H9 (cell line): ENCODE measurements around the gene TSPO2. TPM values are rescaled to one million over a fixed set of nuclear protein-coding genes. Genes with fewer than 3 reads are reported as not detected.
"Not testable (repeated sequence)": the region's sequence is repeated elsewhere in the genome, so short reads cannot be mapped to it uniquely, and the experiment has no call there.

Source experiments
- DNase-seq: peaks from one replicate; pipeline ENCODE4 v3.0.0-alpha.2; 2017
- H2AFZ ChIP-seq: one replicate; pipeline ENCODE4 v1.6.1; 2013; ENCODE audit warnings: mild to moderate bottlenecking, low read length, control low read depth, moderate library complexity
- H2AK5ac ChIP-seq: 2 replicates; pipeline ENCODE4 v1.6.1; 2013; ENCODE audit warnings: low read length, control low read depth, mixed read lengths; ENCODE audit not compliant: insufficient read length
- H2BK120ac ChIP-seq: one replicate; pipeline ENCODE4 v1.6.1; 2013; ENCODE audit warnings: low read depth, mild to moderate bottlenecking, low read length, control low read depth, inconsistent platforms; ENCODE audit not compliant: poor library complexity, severe bottlenecking
- H2BK12ac ChIP-seq: 2 replicates; pipeline ENCODE4 v1.6.1; 2013; ENCODE audit warnings: low read length, control low read depth, mixed read lengths, low read depth; ENCODE audit not compliant: insufficient read length
- H2BK15ac ChIP-seq: 2 replicates; pipeline ENCODE4 v1.6.1; 2013; ENCODE audit warnings: low read depth, low read length, control low read depth
- H2BK20ac ChIP-seq: one replicate; pipeline ENCODE4 v1.6.1; 2013; ENCODE audit warnings: low read depth, mild to moderate bottlenecking, low read length, control low read depth, inconsistent platforms; ENCODE audit not compliant: poor library complexity, severe bottlenecking
- H2BK5ac ChIP-seq: 2 replicates; pipeline ENCODE4 v1.6.1; 2013; ENCODE audit warnings: low read length, control low read depth, mixed read lengths; ENCODE audit not compliant: insufficient read length
- H3K14ac ChIP-seq: 2 replicates; pipeline ENCODE4 v1.6.1; 2013; ENCODE audit warnings: low read length, control low read depth; ENCODE audit not compliant: insufficient read depth
- H3K18ac ChIP-seq: 2 replicates; pipeline ENCODE4 v1.6.1; 2013; ENCODE audit warnings: low read depth, mild to moderate bottlenecking, mixed read lengths, low read length, control low read depth; ENCODE audit not compliant: insufficient read length
- H3K23ac ChIP-seq: 2 replicates; pipeline ENCODE4 v1.6.1; 2013; ENCODE audit warnings: low read length, control low read depth, mixed read lengths, low read depth; ENCODE audit not compliant: insufficient read length
- H3K23me2 ChIP-seq: 2 replicates; pipeline ENCODE4 v1.6.1; 2013; ENCODE audit warnings: low read depth, mild to moderate bottlenecking, mixed read lengths, low read length, control low read depth; ENCODE audit not compliant: insufficient read length, poor library complexity, severe bottlenecking
- H3K27ac ChIP-seq: 2 replicates; pipeline ENCODE4 v1.5.1; 2013; ENCODE audit warnings: low read length, control low read depth, mixed read lengths, low read depth; ENCODE audit not compliant: insufficient read length
- H3K27me3 ChIP-seq: 2 replicates; pipeline ENCODE4 v1.6.1; 2013; ENCODE audit warnings: low read length, control low read depth, inconsistent platforms; ENCODE audit not compliant: insufficient read depth
- H3K4ac ChIP-seq: 2 replicates; pipeline ENCODE4 v1.6.1; 2013; ENCODE audit warnings: low read depth, mild to moderate bottlenecking, control low read depth, inconsistent platforms, low read length, moderate library complexity
- H3K4me1 ChIP-seq: 2 replicates; pipeline ENCODE4 v1.6.1; 2013; ENCODE audit warnings: low read length, control low read depth, inconsistent platforms; ENCODE audit not compliant: insufficient read depth
- H3K4me2 ChIP-seq: 2 replicates; pipeline ENCODE4 v1.6.1; 2013; ENCODE audit warnings: low read length, control low read depth, mixed read lengths; ENCODE audit not compliant: insufficient read length, insufficient read depth
- H3K56ac ChIP-seq: 2 replicates; pipeline ENCODE4 v1.6.1; 2013; ENCODE audit warnings: low read depth, mild to moderate bottlenecking, mixed read lengths, low read length, control low read depth; ENCODE audit not compliant: insufficient read length
- H3K79me1 ChIP-seq: 2 replicates; pipeline ENCODE4 v1.6.1; 2013; ENCODE audit warnings: low read depth, mild to moderate bottlenecking, moderate library complexity, low read length, control low read depth, inconsistent platforms; ENCODE audit not compliant: insufficient read depth, poor library complexity, severe bottlenecking
- H3K79me2 ChIP-seq: 2 replicates; pipeline ENCODE4 v1.6.1; 2013; ENCODE audit warnings: low read length, control low read depth, inconsistent platforms; ENCODE audit not compliant: insufficient read depth
- H3K9ac ChIP-seq: 2 replicates; pipeline ENCODE4 v1.6.1; 2013; ENCODE audit warnings: low read length, control low read depth, mixed read lengths; ENCODE audit not compliant: insufficient read length; ENCODE audit errors: extremely low read depth
- H3K9me3 ChIP-seq: one replicate; pipeline ENCODE4 v1.6.1; 2013; ENCODE audit warnings: low read depth, low read length, inconsistent platforms; ENCODE audit not compliant: control insufficient read depth
- H3T11ph ChIP-seq: one replicate; pipeline ENCODE4 v1.6.1; 2013; ENCODE audit warnings: mild to moderate bottlenecking, low read length, control low read depth, inconsistent platforms
- H4K20me1 ChIP-seq: one replicate; pipeline ENCODE4 v1.6.1; 2013; ENCODE audit not compliant: control insufficient read depth, insufficient read length, insufficient read depth
- H4K5ac ChIP-seq: 2 replicates; pipeline ENCODE4 v1.6.1; 2013; ENCODE audit warnings: low read depth, mild to moderate bottlenecking, mixed read lengths, low read length, control low read depth; ENCODE audit not compliant: insufficient read length
- H4K8ac ChIP-seq: replicated peaks from 2 replicates; pipeline ENCODE4 v1.6.1; 2013; ENCODE audit warnings: low read length, control low read depth, mixed read lengths, low read depth; ENCODE audit not compliant: insufficient read length
- H4K91ac ChIP-seq: 2 replicates; pipeline ENCODE4 v1.6.1; 2013; ENCODE audit warnings: low read depth, mild to moderate bottlenecking, moderate library complexity, mixed read lengths, low read length, control low read depth; ENCODE audit not compliant: insufficient read length
- H3K27ac Mint-ChIP-seq, 3 experiments: 2 replicates in 2 of 3; 3 replicates in 1 of 3; pipeline ENCODE4 v1.8.0; 2020 to 2021; ENCODE audit warnings: mixed read lengths in 3 of 3, mild to moderate bottlenecking in 1 of 3, moderate library complexity in 1 of 3
- H3K27me3 Mint-ChIP-seq: 2 replicates; pipeline ENCODE4 v1.8.0; 2021; ENCODE audit warnings: low read depth, mild to moderate bottlenecking, moderate library complexity, mixed read lengths
- H3K36me3 Mint-ChIP-seq, 3 experiments: 2 replicates in 2 of 3; 3 replicates in 1 of 3; pipeline ENCODE4 v1.8.0; 2020 to 2021; ENCODE audit warnings: low read depth in 3 of 3, mixed read lengths in 3 of 3; ENCODE audit not compliant: insufficient read depth in 1 of 3
- H3K4me1 Mint-ChIP-seq, 2 experiments: 2 replicates each; pipeline ENCODE4 v1.8.0; 2020; ENCODE audit warnings: mixed read lengths in 2 of 2
- H3K4me3 Mint-ChIP-seq, 2 experiments: 2 replicates in 1 of 2; 3 replicates in 1 of 2; pipeline ENCODE4 v1.8.0; 2020 to 2021; ENCODE audit warnings: mild to moderate bottlenecking in 2 of 2, mixed read lengths in 2 of 2, moderate library complexity in 1 of 2
- H3K9me3 Mint-ChIP-seq, 2 experiments: 2 replicates in 1 of 2; 3 replicates in 1 of 2; pipeline ENCODE4 v1.8.0; 2020; ENCODE audit warnings: mild to moderate bottlenecking in 2 of 2, mixed read lengths in 2 of 2, moderate library complexity in 1 of 2
- WGBS: extraction: QIAGEN DNeasy Blood & Tissue Kit; methylation state at CpG from one replicate; pipeline ENCODE4 v1.1.7; 2013; ENCODE audit warnings: missing lambda C conversion rate, low lambda C conversion rate, mixed read lengths; ENCODE audit not compliant: insufficient read length; ENCODE audit errors: extremely low coverage; 5-methylcytosine and 5-hydroxymethylcytosine counted together
- total RNA-seq: library from RNA; stranded (reverse); gene quantifications from 2 replicates; pipeline ENCODE4 v1.2.1, GENCODE V29; 2021
- TF ChIP-seq, protein P1 (sequence below): fragments of 200-600 bp; sonication (generic); conservative IDR thresholded peaks from 3 replicates; pipeline ENCODE4 v1.8.0; 2021; ENCODE audit warnings: antibody characterized with exemption, mild to moderate bottlenecking

TSPO2 gene
- total RNA-seq, 1 experiment from 2014 or later, result not detected

DNA sequence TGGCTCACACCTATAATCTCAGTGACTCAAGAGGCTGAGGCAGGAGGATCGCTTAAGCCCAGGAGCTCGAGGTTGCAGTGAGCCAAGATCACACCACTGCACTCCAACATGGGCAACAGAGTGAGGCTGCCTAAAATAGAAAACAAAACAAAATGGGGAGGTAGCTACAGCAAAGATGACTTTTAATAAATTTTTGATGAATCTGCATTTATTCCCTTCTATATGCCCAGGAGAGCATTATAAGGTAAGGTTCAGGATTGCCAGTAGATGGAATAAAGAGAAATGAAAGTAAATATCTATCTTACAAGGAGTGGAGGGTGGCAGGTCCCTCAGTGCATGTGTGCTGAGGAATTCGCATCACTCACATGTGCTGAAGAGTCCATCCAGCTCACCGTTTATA is 27.5 kb upstream of the TSPO2 start:
- H3K79me1 ChIP-seq, result no peaks in the 10 kb centered on the region
- Mint-ChIP-seq H3K9me3 (no peaks in the 10 kb centered on the region; a peak in 1 of 5 replicates), H3K4me3 (no peak overlapping the region)

DNA sequence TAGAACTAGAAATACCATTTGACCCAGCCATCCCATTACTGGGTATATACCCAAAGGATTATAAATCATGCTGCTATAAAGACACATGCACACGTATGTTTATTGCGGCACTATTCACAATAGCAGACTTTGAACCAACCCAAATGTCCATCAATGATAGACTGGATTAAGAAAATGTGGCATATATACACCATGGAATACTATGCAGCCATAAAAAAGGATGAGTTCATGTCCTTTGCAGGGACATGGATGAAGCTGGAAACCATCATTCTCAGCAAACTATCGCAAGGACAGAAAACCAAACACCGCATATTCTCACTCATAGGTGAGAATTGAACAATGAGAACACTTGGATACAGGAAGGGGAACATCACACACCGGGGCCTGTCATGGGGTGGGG is 26.4 kb upstream of the TSPO2 start:
- H3K56ac ChIP-seq, H3K36me3 Mint-ChIP-seq, H3K4ac ChIP-seq, H4K8ac ChIP-seq, H4K5ac ChIP-seq, H3K14ac ChIP-seq, H2AFZ ChIP-seq, H3K27me3 ChIP-seq, H3K27ac ChIP-seq, H2AK5ac ChIP-seq, H3K23me2 ChIP-seq, H3K9me3 Mint-ChIP-seq, DNase-seq, H3K9me3 ChIP-seq, H4K20me1 ChIP-seq, H3K4me1 Mint-ChIP-seq, H3K23ac ChIP-seq, H2BK5ac ChIP-seq, H3K79me2 ChIP-seq, H3K4me2 ChIP-seq, H3K27me3 Mint-ChIP-seq, H3T11ph ChIP-seq, H2BK12ac ChIP-seq, H4K91ac ChIP-seq, H3K27ac Mint-ChIP-seq, H3K9ac ChIP-seq, H2BK20ac ChIP-seq, H3K18ac ChIP-seq, H2BK15ac ChIP-seq, H2BK120ac ChIP-seq, H3K79me1 ChIP-seq, H3K4me3 Mint-ChIP-seq, H3K4me1 ChIP-seq: not testable (repeated sequence)
- WGBS, result no CpG with 5 or more reads among the region's 5 CpGs

More for the DNA sequence above, 27.5 kb upstream of the TSPO2 start:
- Histone ChIP-seq H3K4ac (no peak overlapping the region), H3K27me3 (no peaks in the 10 kb centered on the region), H2BK120ac (no peak overlapping the region), H3K79me2 (no peaks in the 10 kb centered on the region), H4K8ac (no peak overlapping the region), H2BK15ac (no peak overlapping the region), H2BK20ac (no peak overlapping the region), H3K56ac (no peak overlapping the region), H3K18ac (no peak overlapping the region), H2AK5ac (no peak overlapping the region), H2BK5ac (no peak overlapping the region), H3K9ac (no peak overlapping the region), H2BK12ac (no peak overlapping the region), H3K14ac (no peak overlapping the region), H3K23me2 (no peaks in the 10 kb centered on the region), H4K5ac (no peak overlapping the region), H3T11ph (no peak overlapping the region), H3K4me1 (peaks cover 2% of the 10 kb centered on the region; the same call in 1 of the 2 replicates), H4K20me1 (no peaks in the 10 kb centered on the region), H4K91ac (no peak overlapping the region), H2AFZ (no peak overlapping the region), H3K4me2 (no peak overlapping the region), H3K23ac (no peak overlapping the region), H3K27ac (no peak overlapping the region), H3K9me3 (no peaks in the 10 kb centered on the region)
- Mint-ChIP-seq H3K36me3 (no peaks in the 10 kb centered on the region), H3K27me3 (no peaks in the 10 kb centered on the region; the same call in 1 of the 2 replicates), H3K4me1 (peaks cover 2 to 5% of the 10 kb centered on the region in 2 experiments; a peak in 3 of 4 replicates), H3K27ac (no peak overlapping the region)
- no CpG with 5 or more reads among the region's 4 CpGs for WGBS
- TF ChIP-seq, protein P1, sequence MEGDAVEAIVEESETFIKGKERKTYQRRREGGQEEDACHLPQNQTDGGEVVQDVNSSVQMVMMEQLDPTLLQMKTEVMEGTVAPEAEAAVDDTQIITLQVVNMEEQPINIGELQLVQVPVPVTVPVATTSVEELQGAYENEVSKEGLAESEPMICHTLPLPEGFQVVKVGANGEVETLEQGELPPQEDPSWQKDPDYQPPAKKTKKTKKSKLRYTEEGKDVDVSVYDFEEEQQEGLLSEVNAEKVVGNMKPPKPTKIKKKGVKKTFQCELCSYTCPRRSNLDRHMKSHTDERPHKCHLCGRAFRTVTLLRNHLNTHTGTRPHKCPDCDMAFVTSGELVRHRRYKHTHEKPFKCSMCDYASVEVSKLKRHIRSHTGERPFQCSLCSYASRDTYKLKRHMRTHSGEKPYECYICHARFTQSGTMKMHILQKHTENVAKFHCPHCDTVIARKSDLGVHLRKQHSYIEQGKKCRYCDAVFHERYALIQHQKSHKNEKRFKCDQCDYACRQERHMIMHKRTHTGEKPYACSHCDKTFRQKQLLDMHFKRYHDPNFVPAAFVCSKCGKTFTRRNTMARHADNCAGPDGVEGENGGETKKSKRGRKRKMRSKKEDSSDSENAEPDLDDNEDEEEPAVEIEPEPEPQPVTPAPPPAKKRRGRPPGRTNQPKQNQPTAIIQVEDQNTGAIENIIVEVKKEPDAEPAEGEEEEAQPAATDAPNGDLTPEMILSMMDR, result no peak
- no peak for DNase-seq
